Measurements from ENCODE around the gene EPHA6.

DNA sequence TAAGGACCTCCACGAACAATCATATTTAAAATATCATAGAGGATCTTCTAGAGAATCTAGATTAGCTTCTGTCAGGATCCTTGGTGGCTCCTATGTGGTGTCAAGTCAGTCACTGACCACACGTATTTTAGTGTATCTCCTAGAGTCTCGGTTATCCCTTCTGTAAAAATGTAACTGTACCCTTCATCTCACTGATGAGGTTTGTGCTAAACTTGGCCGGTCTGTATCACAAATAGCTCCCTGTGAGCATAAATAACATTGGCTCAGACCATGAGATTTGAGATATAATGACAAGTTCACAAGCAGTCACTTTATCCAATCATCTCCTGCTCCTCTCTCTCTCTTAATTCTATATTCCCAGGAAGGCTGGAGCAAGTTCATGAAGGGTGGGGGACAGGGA lies 856.6 kb downstream of the EPHA6 start:
- TF ChIP-seq, protein P1, sequence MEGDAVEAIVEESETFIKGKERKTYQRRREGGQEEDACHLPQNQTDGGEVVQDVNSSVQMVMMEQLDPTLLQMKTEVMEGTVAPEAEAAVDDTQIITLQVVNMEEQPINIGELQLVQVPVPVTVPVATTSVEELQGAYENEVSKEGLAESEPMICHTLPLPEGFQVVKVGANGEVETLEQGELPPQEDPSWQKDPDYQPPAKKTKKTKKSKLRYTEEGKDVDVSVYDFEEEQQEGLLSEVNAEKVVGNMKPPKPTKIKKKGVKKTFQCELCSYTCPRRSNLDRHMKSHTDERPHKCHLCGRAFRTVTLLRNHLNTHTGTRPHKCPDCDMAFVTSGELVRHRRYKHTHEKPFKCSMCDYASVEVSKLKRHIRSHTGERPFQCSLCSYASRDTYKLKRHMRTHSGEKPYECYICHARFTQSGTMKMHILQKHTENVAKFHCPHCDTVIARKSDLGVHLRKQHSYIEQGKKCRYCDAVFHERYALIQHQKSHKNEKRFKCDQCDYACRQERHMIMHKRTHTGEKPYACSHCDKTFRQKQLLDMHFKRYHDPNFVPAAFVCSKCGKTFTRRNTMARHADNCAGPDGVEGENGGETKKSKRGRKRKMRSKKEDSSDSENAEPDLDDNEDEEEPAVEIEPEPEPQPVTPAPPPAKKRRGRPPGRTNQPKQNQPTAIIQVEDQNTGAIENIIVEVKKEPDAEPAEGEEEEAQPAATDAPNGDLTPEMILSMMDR (IDR thresholded peaks at IDR 0.05): no peak
- no peak for TF ChIP-seq POLR2A (IDR thresholded peaks at IDR 0.05)
